CD4-positive, alpha-beta T cell treated with Interferon gamma for 1 hour (primary cell): ENCODE results near the gene STEAP4.

Source experiments
- DNase-seq: peaks from one replicate; pipeline ENCODE4 v3.0.0-alpha.2; 2020

STEAP4 gene

GRCh38 chr7:88306590-88307048 is at the start of gene STEAP4:
STEAP4 (minus strand) TSS chr7:88306894; CDS start chr7:88284269, 22,625 bp downstream.
- DNase-seq, result peak; percentile 74

GRCh38 chr7:88355011-88355410 is 48.3 kb upstream of the STEAP4 start:
- DNase-seq, result no peak

- DNase-seq, result no peak
Observed at GRCh38 chr7:88350118-88350517, 43.4 kb upstream of the STEAP4 start.

- no peak for DNase-seq
Observed at GRCh38 chr7:88347517-88347916, 40.8 kb upstream of the STEAP4 start.

- DNase-seq, result no peak
Observed at GRCh38 chr7:88347090-88347489, 40.4 kb upstream of the STEAP4 start.

- no peak for DNase-seq
Observed at GRCh38 chr7:88346357-88346756, 39.7 kb upstream of the STEAP4 start.

- peak; percentile 21 for DNase-seq
Observed at GRCh38 chr7:88344956-88345832, 38.5 kb upstream of the STEAP4 start.

- DNase-seq, result no peak
Observed at GRCh38 chr7:88344271-88344670, 37.6 kb upstream of the STEAP4 start.

- no peak for DNase-seq
Observed at GRCh38 chr7:88339195-88339922, 32.7 kb upstream of the STEAP4 start.

- DNase-seq, result no peak
Observed at GRCh38 chr7:88338503-88338902, 31.8 kb upstream of the STEAP4 start.

- no peak for DNase-seq
Observed at GRCh38 chr7:88337572-88337971, 30.9 kb upstream of the STEAP4 start.

GRCh38 chr7:88331322-88331721 is 24.6 kb upstream of the STEAP4 start:
- no peak for DNase-seq

GRCh38 chr7:88329532-88330463 is 23.1 kb upstream of the STEAP4 start:
- no peak for DNase-seq

GRCh38 chr7:88328787-88329186 is 22.1 kb upstream of the STEAP4 start:
- no peak for DNase-seq

- no peak for DNase-seq
Observed at GRCh38 chr7:88324699-88325098, 18.0 kb upstream of the STEAP4 start.

GRCh38 chr7:88322151-88322550 is 15.5 kb upstream of the STEAP4 start:
- no peak for DNase-seq

- no peak for DNase-seq
Observed at GRCh38 chr7:88321694-88322093, 15.0 kb upstream of the STEAP4 start.

- DNase-seq, result no peak
Observed at GRCh38 chr7:88318196-88318595, 11.5 kb upstream of the STEAP4 start.

- DNase-seq, result no peak
Observed at GRCh38 chr7:88317422-88317821, 10.7 kb upstream of the STEAP4 start.

GRCh38 chr7:88316456-88316855 is 9.8 kb upstream of the STEAP4 start:
- DNase-seq, result no peak

GRCh38 chr7:88315522-88315921 is 8.8 kb upstream of the STEAP4 start:
- no peak for DNase-seq

GRCh38 chr7:88314061-88314491 is 7.4 kb upstream of the STEAP4 start:
- DNase-seq, result peak; percentile 13
